Measurements from ENCODE around the gene MEGF6.

- TF ChIP-seq CTCF (IDR thresholded peaks at IDR 0.05), result no peak
- TF ChIP-seq POLR2A (IDR thresholded peaks at IDR 0.05), result no peak
Observed at GRCh38 chr1:3488432-3488831, 122.9 kb downstream of the MEGF6 start.

Measured in adrenal gland (tissue), 5 donors.